ENCODE results near the gene MYOG.

MYOG gene

DNA sequence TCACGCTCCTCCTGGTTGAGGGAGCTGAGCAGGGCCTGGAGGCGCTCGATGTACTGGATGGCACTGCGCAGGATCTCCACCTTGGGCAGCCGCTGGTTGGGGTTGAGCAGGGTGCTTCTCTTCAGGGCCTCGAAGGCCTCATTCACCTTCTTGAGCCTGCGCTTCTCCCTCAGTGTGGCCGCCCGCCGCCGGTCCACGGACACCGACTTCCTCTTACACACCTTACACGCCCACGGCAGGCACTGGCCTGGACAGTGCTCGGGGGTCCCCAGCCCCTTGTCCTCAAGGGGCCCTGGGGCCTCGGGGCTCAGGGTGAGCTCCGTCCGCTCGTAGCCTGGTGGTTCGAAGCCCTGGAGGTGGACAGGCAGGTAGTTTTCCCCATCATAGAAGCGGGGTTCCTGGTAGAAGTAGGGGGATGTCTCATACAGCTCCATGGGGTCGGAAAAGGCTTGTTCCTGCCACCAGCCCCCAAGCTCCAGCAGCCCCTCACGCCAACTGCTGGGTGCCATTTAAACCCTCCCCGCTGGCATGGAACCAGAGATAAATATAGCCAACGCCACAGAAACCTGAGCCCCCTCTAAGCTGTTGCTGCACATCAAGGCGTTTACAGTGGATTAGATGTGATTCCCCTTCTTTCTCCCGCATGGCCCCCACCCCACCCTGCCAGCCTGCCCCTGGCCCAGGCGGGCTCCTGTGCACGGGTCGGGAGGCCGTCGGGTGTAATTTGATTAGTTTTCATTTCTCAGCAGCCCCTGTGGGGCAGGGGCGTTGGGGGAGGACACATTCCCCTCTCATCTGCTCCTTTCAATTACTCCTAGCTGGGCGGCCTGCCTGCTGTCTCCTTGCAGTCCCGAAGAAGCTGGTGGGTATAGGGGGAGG lies at the start of gene MYOG:
Gene MYOG, minus strand, starts transcription at position 485 of the 879 bp plus-strand sequence. Its CDS starts 51 bp downstream, at position 434.
- DNase-seq = no peak

DNA sequence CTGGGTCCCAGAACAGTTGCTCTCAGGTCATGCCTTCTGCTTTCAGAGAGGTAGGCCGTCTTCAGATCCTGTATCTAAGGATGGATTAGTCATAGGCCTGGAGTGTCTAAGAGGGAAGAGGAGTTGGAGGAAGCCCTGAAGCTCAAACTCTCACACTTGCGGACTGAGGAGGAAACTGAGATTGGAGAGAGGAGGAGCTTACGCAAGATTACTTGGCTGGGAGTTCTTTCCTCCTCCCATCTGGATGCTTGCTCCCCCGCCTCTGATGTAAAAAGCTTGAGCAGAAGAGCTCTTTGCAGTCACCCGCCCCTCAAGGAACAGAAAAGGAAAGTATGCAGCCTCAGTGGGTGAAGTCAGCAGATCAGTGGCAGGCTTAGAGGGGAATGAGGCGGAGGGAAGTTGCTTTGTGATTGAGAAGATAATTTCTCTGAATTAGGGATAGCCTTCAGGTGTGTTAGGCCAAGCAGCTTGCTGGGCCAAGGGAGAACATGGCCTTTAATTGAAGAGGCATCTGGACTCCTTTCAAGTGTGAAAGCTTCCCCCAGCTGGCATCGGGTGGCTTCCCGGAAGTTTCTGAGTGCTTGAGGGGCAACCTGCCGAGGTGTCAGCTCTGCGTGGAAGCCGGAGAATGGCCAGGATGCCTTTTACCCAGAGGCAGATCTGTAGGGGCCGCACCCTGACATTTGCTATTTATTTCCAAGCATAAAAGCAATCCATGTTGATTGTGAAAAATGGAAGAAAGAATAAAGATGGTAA lies 48.3 kb upstream of the MYOG start:
- no peak for DNase-seq

DNA sequence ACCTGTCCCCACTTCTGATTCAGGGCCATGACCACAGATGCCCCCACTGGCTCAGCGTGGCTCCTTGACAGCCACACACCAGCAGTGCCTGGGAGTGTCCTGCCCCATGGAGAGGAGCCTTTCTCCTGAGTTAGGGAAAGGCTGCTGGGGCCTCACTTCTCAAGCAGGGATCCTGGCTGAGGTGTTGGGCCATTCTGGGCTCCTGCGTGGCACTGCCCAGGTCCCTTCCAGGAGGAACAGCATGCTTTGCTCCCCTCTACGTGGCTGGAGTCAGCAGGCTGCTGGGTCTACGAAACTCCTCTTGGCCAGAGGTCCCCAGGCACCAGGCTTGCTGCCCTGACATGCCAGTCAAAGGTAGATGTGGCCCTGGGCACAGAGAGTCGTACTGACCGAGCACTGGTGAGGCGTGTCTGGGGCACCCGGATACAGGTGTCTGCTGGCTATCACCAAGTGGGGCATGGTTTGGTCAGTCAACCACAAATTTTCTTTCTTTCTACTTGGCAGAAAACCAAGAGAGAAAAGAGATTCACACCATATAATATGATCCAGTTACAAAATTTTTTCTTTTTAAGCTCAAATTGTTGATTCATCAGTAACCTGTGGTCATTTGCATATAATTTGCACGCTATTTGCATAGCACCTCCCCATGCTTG lies 45.9 kb upstream of the MYOG start:
- DNase-seq = no peak

DNA sequence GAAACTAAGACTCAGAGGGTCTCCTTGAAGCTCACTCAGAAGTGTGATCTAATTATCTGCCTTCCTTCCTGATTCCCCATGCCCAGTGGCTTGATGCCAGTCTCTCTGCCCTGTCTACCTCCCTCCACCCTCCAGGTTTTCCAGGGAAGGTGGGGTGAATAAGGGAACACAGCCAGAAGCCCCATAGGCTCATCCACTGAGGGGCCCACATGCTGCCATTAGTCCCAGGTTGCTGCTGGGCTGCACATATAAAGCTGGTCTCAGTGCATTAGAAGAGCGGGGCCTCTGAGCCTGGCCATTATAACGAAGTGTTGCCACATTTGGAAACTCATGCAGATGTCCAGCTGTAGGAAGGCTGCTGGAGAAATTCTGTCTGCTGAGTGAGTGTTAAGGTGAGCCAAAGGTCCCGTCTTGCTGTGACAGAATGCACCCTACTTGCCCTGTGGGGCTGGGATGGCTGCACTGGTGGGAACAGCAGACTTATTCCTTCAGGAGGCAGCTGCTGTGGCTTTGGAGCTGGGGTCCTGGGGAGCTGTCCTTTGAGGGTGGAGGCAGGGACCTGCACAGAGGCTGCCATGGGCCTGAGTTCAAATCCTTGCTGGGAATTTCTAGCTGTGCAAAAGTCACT lies 44.7 kb upstream of the MYOG start:
- DNase-seq = no peak

DNA sequence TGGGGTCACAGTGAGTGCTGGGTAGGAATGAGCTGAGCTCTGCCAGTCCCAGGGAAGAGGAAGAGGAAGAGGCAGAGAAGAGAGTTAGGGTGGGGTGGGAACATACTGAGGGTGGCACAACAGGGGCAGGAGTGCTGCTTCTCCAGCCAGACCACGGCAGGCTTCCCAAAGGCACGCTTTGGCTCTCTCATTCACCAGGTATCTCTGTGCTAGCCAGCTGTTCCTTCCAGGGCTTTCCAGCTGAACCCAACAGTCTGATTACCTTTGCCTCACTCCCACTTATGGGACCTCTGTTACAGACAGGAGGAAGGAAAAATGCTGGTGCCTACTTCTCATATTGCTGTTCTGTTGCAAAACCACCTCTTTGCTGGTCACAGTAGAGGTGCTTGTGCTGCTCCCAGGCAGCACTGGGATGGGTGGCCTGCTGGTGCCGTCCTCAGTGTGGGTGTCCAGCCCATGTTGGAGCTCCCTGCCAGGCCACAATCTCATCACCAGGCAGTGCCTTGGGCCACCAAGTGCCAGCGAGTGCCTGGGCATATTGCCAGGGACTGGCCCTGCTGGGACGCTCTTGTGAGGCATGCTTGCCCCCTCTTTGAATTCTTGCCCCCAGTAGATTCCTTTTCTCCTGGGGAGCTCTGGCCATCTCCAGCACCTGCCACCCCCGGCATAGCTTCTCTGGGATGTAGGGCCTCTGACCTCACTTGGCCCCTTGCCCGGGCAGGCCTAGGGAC lies 43.9 kb upstream of the MYOG start:
- no peak for DNase-seq

DNA sequence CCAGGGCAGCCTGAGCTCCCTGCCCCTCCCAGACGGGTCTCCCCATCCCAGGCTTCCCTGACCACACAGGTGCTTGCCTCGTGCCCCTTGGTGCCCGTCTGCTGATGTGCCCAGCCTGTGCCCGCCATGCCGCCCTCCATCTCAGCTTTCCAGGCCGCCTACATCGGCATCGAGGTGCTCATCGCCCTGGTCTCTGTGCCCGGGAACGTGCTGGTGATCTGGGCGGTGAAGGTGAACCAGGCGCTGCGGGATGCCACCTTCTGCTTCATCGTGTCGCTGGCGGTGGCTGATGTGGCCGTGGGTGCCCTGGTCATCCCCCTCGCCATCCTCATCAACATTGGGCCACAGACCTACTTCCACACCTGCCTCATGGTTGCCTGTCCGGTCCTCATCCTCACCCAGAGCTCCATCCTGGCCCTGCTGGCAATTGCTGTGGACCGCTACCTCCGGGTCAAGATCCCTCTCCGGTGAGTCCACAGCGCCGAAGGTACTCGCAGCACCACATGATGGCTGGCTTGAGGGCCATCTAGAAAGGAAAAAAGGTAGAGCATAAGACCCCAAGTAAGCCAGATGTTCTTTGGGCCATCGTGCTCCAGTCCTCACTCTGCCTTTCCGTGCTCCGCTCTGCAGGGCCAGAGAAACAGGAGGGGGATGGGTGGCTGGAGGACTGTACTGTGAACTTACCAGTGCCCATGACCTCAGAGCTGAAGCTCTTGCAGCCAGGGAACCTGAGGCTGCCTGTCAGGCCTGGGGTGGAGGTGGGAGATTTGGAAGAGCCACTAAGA lies 43.1 kb upstream of the MYOG start:
- no peak for DNase-seq

DNA sequence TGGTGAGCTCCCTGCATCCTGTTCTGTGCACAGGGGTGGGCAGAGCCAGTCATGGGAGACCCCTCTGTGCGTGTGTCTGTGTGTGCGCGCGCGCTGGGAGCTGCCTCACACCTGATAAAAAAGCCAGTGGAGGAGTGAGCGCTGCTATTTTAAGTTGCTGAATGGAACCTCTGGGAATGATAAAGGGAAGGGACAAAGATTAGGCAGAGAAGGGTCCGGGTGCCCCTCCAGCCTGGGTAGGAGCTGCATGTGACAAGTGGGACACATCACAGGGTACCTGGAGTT lies 42.6 kb upstream of the MYOG start:
- no peak for DNase-seq

DNA sequence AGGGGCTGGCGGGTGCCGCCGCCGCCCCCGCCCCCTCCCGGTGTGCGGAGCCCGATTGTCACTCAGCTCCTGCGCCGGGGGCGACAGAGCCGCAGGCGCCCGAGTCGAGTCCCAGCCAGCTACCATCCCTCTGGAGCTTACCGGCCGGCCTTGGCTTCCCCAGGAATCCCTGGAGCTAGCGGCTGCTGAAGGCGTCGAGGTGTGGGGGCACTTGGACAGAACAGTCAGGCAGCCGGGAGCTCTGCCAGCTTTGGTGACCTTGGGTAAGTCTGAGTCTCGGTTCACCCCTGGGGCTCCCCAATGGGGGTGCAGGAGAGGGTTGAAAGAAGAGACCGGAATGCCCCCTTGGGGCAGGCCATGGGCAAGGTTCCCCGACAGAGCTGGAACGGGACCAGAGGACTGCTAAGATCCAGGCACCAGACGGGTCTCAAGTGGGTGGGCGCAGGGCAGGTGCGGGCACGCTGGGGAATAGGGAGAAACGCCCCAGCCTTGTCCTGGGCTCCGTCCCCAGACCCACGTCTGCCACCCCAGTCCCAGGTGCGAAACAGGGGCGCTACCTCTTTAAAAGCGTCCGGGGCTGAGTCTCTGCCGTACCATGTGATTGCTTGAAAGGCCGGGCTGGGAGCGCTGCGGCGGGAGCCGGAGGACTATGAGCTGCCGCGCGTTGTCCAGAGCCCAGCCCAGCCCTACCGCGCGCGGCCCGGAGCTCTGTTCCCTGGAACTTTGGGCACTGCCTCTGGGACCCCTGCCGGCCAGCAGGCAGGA lies 42.0 kb upstream of the MYOG start, which contains the start of gene ADORA1:
Gene ADORA1, plus strand, starts transcription at position 61 of the 765 bp plus-strand sequence. CDS start 1,116 bp downstream, outside the sequence.
- DNase-seq = no peak

DNA sequence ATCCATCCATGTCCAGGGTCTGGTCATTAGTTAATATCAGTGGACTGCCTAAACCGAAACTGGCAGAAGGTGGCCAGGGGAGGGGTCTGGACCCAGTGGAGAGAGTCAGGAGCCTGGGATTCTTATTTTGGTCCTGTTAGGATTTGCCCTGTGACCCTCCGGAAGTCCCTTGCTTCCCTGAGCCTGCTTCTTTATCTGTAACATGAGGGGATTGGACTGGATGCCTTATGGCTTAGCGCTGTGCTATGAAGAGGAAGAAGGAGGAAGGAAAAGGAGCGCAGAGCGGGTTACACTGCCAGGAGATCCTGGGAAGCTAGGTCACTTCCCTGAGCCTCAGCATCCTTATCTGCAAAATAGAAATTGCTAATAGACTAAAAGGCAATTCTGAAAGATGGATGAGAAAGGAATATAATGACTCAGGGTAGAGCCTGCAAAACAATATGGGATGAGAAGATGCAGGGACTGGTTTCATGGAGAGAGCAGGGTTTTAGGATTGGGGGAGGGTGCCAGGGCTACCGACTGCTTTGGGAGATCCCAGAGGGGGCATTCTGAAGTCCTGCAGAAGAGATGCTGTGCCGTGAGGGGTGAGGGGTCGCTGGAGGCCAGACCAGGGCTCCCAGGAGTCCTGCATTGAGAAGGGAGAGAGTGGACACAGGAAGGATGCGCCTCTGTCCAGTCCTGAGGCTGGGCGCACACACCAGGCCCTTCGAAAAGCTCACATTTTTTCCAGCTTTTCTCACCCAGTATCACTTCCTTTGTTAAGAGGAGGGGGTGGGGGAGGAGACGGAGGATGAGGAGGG lies 41.3 kb upstream of the MYOG start:
- no peak for DNase-seq

DNA sequence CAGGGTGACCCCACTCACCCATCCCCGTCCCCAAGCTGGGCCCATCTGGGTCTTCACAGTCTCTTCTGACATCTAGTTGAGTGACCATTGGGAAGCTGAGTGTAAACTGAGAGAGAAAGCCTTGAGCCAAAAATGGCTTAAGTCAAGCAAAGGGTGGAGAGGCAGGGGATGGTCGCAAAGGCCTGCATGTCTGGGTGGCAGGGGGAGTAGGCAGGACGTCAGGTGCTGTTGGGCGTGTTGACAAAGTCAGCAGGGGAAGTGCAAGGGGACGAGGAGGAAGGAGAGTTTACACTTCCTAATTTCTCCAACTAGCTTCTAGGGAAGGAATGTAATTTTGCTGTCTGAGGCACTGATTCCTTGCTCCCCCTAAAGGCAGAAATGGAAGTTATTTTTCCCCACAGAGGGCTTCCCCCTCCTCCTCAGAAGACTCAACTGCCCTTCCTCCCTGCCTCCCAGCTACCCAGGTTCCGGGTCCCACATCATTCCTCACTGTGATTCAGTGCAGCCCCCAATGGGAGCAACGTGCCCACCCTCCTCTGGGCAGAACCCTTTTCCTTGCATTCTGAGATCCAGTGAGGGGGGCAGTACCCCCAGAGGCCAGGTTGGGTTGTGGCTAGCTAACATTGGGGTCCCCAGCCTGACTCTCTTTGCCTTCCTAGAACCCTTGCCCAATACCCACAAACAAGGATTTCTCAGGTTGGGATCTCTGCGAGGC lies 40.5 kb upstream of the MYOG start:
- no peak for DNase-seq

DNA sequence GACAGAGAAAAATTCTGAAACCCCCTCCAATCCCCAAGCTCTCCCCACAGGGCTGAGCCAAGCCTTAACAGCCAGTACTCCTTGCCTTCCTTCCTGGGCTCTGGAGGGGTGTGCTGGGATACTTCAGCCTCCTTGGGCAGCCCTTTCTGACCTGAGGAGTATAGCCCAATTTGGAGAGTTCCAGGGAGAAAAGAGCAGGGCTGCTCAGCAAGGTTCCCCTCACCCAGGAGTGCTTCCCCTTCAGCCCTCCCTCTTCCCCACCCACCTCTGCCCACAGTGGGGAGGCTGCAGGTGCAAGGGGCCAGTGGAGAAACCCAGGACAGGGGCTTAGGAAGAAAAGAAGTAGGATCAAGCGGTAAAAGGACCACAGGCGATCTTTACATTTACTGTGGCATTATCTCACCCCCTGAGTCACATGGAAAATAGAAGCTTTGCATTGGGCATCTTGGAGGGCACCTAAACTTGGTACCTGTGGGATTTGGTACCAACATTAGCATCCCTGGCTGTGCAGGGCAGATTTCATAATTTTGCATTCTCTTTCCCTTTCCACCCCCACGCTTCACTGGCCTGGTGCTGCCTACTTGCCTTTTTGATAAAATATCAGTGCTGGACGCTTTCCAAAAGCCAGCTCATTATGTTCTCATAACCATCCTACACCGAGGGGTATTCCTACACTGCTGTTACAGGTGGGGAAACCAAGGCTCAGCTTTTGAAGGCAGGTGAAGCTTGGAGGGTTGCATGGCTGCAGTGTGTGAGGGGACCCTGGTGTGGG lies 38.9 kb upstream of the MYOG start:
- no peak for DNase-seq

DNA sequence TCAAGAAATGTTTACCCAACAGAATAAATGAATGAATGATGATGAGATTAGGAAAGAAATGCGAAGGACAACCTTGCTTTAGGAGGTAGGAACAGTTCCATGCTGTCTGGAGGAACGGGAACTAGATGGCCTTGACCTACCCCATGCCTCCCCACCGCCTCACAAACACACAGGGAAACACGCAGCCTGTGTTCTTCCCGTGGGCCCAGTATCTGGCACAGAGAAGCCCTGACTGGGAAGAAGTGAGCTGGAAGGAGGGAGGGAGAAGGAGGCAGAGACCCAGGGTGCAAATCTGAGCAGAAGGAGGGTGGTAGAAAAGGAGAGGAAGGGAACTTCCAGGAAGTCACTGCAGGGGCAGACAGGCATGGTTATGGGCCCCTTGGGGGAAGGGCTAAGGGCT lies 38.2 kb upstream of the MYOG start:
- DNase-seq = no peak

DNA sequence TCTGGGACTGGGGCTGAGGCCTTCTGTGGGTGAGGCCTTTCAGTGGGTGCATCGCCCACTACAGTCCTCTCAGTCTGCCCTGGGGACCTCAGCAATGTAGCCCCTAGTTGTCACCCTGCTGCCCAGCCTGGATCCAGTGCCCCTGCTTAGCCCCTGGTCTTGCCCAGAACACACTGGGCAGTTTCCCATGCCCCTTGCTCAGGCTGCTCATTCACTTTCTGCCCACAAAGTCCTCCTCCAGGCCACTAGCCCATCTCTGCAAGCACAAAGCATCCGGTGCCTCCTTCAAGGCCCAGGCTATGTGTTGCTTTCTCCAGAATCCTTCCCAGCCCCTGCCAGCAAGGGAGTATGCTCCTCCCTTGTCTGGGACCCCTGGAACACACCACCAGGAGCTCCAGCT lies 36.3 kb upstream of the MYOG start:
- DNase-seq = no peak

DNA sequence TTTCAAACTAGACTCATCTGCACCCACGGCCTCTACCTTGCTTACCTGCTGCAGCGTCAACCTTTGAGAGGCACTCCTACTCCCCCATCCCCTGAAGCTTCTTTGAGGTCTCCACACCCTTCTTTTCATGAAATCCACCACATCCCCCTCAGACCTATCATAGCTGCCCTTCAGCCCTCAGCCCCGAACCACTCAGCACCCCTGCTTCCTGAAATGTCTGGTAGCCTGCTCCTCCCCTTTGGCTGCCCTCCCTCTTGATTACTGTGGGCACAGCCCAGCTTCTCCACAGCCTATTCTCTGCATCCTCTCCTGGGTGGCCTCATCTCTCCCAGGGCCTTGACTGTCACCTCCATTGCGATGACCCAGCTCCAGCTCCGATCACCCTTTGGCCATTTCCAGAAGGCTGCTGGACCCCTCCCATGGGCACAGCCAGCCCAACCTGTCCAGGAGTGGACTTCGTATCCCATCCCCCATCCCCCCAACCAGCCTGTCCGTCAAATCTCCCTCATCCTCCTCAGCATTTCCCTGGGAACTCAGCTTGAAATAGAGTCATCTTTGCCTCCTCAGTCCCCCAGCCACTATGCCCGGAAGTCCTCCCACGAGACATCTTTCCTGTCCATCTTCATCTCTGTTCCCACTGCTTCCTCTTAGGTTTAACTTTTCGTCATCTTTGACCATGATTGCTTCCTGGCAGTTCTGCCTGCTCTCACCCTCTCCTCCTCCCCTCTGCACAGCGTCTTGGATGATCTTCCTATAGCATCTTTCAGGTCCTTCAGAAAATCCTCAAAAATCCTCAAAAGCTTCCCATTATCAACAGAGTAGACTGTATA lies 35.6 kb upstream of the MYOG start:
- no peak for DNase-seq

DNA sequence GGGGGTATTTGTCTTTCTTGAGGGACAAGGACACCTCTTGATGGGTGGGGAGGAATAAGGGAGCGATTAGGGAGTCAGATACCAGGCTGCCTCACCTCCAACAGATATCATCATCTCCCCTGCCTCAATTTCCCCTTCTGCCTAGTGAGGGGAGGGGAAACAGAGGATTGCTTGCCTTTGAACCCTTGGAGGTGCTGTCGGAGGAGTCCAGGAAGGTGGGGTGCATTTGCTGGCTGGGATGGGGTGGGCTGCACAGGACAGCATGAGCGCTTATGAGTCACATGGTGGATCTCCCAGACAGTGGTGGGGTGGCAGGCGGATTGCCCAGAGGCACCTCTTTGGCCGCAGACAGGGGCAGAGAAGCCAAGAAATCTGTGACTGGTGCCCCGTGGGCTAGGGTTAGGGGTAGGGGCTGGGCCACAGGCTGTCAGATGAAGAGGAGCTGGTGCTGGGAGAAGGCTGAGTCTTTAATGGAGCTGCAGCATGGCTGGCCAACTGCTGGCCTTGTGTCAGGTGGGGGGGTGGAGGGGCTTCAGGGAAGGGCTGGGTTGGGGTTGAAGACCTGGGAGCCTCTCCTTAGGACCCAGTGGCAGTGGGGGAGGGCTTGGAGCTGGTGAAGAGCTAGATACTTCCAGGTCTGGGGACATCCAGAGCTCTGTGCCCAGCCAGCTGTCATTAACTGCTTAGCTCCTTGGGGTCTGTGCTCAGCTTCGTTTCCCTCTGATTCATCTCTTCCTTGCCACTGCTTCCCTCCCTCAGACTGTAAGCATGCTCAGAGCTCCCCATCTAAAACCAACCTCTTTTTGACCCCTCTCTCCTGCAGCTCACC lies 34.7 kb upstream of the MYOG start:
- no peak for DNase-seq

Data from SHP77 (cell line).